NCI-H748 treated with DMSO at 0.1 percent for 48 hours (cell line): ENCODE data around the gene BEND3.
"Not testable (repeated sequence)": the region's sequence is repeated elsewhere in the genome, so short reads cannot be mapped to it uniquely, and the experiment has no call there.

ENCODE experiments used
- DNase-seq: peaks from one replicate; lab custom pipeline; 2025; lab: John Stamatoyannopoulos, UW

Gene BEND3

GRCh38 chr6:107121266-107121665 is 6.0 kb upstream of the BEND3 start:
- DNase-seq, result no peak

DNA sequence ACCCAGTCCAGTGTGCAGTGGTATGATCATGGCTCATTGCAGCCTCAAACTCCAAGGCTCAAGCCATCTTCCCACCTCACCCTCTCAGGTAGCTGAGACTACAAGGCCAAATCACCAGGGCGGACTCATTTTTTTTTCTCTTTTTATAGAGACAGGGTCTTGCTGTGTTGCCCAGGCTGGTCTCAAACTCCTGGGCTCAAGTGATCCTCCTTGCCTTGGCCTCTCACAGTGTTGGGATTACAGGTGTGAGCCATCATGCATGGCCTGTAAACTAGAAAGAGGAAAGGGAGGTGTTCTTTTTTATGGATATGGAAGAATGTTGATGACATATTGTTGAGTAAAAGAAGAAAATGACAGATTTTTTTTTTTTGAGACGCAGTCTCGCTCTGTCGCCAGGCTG is 5.1 kb upstream of the BEND3 start:
- no peak for DNase-seq

DNA sequence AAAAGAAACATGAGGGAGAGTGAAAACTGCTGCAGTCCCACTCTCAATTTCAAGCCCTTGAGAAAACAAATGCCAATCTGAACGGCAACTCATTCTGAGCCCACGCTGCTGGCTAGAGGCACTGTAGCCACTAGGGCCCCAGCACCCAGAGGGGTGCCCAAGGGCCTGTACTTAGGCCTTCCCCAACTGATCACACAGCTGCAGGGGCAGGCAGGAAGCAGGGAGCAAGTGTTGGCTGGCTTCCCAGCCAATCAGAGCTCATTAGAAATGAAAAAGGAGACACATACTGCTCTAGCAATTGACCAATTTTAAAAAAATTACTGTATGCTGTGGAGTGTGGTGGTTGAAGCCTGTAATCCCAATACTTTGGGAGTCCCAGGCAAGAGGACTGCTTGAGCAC is 3.7 kb upstream of the BEND3 start:
- DNase-seq, result no peak

DNA sequence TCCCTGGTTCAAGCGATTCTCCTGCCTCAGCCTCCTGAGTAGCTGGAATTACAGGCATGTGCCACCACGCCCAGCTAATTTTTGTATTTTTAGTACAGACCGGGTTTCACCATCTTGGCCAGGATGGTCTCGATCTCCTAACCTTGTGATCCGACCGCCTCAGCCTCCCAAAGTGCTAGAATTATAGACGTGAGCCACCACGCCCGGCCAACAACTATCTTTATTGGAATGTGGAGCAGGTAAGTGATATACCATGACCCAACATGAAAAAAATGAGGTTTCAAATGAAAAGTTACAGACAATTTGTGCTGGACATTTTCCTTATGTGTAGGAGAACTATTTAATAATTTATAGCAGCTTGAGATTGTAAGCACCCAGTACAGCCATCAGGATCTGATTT is 3.2 kb upstream of the BEND3 start:
- not testable (repeated sequence) for DNase-seq

DNA sequence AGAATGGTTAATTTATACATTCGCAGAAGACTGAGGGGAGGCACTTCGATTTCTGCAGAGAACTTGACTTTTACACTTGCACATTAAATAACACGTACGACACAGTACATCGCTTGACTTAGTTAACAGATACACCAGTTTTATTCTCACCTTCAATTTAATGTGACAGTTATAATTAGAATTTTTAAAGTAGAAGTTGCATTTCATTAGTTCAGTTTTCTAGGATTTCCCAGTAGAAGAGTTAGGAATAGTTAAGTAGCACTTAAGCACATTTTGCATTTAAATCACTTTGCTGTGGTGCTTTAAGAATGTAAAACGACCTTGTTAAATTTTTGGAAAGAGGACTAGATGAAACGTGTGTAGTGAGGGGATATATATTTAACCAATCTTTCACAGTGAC is 1.6 kb upstream of the BEND3 start:
- no peak for DNase-seq

- peak; percentile 83 for DNase-seq
These were observed 1.1 kb upstream of the BEND3 start for GRCh38 chr6:107116328-107116892.

GRCh38 chr6:107115695-107116327 is 496 bp upstream of the BEND3 start:
- peak; percentile 54 for DNase-seq

GRCh38 chr6:107114213-107114925 is 946 bp downstream of the BEND3 start:
- peak; percentile 74 for DNase-seq

DNA sequence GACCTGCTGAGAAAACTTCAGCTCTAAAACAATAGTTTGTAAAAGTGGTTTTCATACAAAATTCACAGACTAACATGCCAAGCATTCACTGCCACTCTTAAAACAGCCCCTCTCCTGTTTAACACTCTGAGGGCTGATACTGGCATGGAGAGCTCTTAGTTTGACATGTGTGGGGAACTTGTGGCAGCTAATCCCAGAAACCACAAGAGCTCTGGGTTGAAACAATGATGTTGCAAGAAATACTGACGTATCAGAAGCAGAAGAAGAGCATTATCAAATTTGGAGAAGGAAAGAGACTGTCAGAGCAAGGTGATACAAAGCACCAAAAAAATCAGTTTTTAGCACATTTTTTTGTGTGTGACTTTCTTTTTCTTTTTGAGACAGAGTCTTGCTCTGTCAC is 5.1 kb downstream of the BEND3 start:
- no peak for DNase-seq

DNA sequence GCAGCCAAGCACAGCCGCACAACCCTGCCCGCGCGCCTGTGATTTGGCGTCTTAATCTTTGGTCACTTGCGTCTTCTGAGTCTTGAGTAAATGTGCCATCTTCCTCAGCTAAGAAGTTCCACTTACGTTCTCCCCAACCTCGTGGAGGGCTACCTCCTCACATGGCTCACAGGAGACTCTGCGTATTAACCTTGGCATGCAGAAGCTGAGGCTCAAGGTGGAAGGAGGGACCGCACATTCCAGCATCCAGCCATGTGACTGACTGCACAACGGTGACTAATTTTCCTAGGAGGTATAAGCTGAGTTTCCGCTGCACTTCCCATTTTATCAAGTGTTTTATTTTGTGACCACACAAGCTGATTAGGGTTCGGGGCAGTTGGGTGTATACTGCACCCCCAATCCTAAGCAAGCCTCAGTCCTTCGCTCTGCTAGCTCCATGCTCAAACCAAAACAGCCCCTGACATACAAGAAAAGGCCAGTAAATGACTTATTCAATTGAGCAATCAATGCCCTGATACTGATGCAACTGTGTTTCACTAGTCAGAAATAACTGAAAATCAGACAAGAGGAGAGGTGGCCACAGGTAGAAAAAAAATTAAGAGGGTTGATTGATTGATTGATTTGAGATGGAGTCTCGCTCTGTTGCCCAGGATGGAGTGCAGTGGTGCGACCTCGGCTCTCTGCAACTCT is 7.0 kb downstream of the BEND3 start:
- no peak for DNase-seq

DNA sequence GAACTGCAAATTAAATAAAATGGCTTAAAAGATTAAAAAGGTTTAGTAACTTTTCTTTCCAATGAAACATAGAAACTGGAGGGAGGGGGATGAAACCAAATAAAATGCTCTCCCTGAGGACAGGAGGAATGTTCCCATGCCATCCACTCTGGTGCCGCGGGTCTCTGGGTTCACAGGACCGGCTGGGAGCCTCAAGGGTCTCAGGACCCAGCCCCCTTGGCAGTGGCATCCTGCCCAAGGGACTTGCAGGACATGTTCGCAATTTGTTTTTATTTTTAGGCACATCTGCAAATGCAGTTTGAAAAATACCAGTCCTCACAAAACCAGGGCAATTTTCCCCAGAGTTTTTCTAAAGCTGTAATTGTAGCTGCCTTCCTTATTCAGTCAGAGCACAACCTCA is 7.5 kb downstream of the BEND3 start:
- no peak for DNase-seq

DNA sequence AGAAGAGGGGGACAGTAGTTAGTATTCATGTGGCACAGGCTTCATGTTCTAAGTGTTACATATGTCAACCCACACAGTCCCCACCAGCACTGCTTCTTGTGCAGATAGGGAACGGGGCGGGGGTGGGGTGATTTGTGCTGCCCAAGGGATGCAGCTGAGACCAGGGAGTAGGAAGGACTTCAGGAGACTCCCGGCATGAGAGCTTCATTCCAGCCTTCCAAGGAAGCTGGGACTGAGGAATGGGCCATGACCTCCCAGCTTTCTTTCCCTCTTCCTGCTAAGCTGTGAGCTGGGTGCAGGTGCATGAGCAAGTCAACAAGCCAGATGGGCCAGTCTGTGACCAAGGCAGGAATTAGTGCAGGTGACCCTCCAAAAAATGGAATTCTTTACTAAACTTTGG is 9.2 kb downstream of the BEND3 start:
- no peak for DNase-seq

DNA sequence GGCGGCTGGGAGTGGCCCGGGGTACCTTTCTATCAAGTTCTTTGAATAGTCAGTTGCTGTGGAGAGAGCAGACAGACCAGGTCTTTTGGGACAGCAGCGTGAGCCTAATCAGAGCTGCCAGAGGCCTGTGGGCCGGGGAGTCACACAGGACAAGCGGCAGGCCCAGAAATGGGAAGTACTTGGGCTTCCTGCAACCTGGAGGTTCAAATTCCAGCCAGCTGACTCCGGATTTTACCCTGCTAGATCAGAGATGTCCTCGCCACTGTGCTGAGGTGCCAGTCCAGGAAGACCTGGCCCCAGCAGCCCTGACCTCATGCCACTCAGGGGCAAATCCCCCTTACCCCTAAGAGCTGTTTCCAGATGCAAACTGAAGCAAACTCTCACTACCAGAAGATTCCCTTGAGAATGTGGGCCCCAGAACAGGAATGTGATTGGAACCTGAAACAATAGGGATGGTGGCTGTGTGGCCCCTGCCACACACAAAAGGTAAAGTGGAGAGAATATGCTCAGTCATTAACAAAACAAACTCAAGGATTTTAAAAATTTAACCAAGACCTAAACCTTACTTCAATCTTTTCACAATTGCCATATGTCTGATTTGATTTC is 9.7 kb downstream of the BEND3 start:
- no peak for DNase-seq

GRCh38 chr6:107103082-107103481 is 12.2 kb downstream of the BEND3 start:
- DNase-seq, result no peak

DNA sequence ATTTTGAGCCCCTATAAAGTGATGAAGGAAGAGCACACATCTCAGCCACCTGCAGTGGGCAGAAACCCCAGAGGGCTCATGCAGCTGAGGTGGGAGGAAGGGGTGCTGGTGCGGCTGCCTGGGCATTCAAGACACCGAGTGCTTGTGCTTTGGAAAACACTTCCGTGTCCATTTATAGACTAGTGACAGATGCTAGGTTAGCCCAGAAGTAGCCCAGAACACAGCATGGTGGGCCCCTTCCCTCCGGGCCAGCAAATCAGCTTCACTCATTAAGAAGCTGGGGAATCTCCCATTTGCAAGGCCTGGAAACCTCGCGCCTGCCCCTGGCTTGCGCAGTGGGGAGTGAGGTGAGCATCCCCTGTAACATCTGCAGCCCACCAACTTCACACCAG is 12.9 kb downstream of the BEND3 start:
- no peak for DNase-seq

DNA sequence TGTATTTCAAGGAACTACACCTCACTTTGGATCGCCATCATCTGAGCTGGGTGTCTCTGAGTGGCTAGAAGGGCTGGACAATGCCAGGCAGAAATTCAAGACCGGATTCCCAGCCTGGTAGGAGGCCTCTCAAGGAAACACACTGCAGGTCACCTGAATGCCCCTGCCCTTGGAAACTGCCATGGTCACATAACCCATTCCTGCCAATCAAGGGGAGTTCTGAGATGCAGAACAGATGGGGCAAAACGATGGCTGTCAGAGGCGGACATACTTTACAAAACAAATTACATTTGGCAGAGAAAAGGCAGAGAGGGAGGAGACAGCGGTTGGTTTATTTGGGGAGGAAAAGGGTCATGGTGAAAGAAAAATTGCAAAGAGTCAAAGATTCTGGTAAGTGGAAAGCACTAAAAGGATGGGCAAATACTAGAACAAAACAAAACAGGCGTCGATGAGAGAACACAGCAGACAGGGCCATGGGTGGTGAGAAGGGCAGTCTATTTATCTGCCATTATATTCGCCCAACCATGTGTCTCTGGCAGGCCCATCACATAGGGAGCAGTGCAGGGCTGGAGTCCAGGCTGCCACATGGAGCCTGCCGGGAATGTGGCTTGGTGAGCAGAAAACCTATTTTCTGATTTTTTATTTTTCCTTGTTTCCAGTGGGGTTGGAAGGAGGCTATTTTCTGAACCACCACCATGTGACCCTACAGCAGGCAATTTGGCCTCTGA is 13.5 kb downstream of the BEND3 start:
- DNase-seq, result no peak

DNA sequence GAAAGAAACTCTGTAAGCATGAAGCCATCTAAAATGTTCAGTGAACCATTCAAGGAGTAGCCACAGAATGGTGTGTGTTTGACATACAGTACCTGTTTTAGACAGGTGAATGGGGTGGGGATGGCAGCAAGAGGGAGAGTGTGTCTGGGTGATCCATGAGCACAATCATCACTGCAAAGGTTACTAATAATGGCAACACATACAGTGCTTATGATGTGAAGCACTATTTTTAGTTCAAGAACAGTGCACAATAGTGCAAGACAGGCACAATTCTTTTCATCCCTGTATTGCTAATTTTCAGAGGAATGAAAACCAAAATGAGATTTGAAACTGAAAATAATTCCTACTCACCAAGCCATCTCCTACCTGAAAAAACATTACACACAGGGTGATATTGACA is 14.1 kb downstream of the BEND3 start:
- DNase-seq, result no peak

DNA sequence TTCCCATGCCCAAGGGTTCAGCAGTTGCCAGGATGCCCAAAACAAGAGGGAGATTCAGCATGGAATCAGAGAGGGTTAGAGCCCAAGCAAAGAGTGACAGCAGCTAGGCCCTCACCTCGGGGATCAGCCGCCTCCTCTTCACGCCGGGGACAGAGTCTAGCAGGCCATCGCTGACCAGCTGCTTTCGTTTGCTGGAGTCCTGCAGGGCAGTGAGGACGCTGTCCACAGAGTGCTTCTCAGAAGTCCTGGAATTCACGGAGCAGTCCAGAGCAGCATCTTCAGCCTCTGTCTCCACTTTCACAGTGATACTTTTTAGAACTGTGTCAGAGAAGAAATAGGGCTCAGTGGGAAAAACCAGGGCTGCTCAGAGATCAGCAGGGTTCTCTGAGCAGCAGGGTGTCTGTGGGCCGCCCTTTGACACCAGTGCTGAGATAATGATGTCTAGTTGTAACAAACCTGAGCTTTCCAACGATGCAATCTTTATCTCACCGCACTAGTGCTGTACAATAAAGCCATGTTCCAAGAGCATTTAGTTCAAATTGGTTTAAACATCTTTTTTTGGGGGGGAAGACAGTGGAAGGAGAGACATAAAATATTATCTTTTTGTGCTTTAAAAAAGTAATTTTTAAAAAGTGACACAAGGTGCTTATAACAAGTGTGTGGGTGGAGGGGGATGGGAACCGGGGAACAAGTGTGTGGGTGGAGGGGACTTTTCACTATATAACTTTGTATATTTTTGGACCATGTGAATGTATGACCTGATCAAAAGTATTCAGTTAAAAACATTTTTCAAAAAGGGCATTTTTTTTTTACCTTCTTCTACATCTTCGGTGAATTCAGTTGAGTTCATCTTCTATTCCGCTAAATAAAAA is 16.6 kb downstream of the BEND3 start:
- no peak for DNase-seq

DNA sequence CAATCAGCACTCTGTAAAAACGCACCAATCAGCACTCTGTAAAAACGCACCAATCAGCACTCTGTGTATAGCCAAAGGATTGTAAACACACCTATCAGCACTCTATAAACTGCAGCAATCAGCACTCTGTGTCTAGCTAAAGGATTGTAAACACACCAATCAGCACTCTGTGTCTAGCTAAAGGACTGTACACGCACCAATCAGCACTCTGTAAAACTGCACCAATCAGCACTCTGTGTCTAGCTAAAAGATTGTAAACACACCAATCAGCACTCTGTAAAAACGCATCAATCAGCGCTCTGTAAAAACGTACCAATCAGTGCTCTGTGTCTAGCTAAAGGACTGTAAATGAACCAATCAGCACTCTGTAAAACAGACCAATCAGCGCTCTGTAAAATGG is 30.9 kb downstream of the BEND3 start:
- DNase-seq, result not testable (repeated sequence)

- no peak for DNase-seq
These were observed 31.4 kb downstream of the BEND3 start for GRCh38 chr6:107083921-107084320.
